ENCODE data around the gene SYT1.

- TF ChIP-seq POLR2AphosphoS5 (IDR thresholded peaks at IDR 0.05; ENCODE audit: borderline replicate concordance, low read depth, low read length) (no peak), EZH2 (IDR thresholded peaks at IDR 0.05) (no peak)
These were observed 363.1 kb downstream of the SYT1 start for GRCh38 chr12:79227646-79228045.
